CD1c-positive myeloid dendritic cell (primary cell): Measurements from ENCODE around the gene SOBP.

Experiments
- DNase-seq: peaks from one replicate; pipeline ENCODE4 v3.0.0-alpha.2; 2016; ENCODE audit errors: extremely low spot score

Gene SOBP

DNA sequence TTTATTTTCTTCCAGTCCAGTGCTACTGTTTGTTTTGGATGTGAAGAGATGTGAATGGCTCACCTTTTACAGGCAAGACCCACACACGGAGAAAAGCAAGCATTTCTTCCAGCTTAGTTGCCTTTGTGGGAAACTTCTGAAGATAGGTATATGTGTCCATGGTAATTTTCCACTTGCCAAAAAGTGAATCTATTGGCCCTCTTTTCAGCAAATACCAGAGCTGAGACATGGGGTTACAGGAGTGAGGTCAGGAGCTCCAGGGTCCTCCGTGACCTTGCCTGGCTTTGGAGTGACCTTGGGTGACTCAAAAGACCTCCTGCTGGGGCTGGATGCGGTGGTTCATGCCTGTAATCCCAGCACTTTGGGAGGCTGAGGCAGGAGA, 167.4 kb downstream of the SOBP start:
- no peak for DNase-seq

- DNase-seq, result peak; percentile 91
These were observed 168.0 kb downstream of the SOBP start for GRCh38 chr6:107657755-107658461.

GRCh38 chr6:107658920-107659865, 169.3 kb downstream of the SOBP start:
- no peak for DNase-seq

DNA sequence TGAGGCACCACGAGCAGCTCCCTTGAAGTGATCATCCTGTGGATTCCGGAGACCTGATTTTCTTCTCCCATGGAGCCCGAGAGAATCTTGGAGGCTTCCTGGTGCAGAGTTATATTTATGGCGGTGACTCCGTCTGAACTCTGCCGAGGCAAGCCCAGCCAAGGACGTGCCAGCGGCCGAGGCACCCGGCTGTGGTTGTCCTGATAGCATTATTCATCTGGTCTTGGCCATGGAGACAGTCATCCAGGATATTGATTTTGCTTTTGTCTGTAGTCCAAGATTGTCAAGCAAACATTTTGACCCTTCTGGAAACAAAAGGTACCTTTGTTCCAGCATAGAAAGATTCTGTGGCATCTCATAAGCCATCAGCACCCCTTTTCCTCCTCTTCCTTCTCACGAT, 170.9 kb downstream of the SOBP start:
- DNase-seq, result no peak

DNA sequence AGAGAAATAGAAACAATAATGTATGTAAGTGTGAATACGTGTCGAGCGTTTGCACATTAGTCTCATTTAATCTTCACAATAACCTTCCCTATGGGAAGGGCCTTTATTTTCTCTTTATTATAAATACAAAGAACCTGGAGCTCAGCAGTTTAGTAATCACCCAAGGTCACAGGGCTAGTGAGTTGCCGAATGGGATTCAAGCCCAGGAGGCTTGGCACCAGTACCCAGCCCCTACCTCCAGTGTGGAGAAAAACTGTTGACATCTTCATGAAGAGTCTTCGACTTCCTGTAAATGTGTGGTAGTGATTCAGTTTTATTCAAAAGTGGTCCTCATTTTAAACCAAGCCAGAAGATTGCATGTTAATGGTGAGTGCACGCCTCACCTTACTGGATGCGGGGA, 171.4 kb downstream of the SOBP start:
- no peak for DNase-seq

GRCh38 chr6:107662333-107662732, 172.4 kb downstream of the SOBP start:
- DNase-seq, result no peak

DNA sequence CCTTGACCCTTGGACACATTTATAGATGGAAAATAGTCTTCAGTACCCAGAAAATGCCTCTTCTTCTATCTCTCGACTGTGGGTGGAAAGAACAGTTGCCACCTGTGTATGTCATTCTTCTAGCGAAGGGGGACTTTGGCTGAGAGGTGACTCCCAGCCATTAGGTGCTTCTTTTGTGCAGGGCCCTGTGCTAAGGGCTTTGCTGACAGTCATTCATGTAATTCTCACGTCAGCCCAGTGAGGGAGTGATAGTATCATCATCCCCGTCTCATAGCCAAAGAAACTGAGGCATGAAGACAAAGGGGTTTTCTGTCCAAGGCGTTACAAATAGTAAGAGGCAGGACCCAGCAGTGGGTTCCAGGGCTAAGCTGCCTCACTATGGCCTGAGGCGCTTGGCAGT, 173.4 kb downstream of the SOBP start:
- no peak for DNase-seq

GRCh38 chr6:107665382-107665781, 175.5 kb downstream of the SOBP start:
- DNase-seq, result no peak

GRCh38 chr6:107666084-107666980, 176.4 kb downstream of the SOBP start:
- DNase-seq, result no peak

DNA sequence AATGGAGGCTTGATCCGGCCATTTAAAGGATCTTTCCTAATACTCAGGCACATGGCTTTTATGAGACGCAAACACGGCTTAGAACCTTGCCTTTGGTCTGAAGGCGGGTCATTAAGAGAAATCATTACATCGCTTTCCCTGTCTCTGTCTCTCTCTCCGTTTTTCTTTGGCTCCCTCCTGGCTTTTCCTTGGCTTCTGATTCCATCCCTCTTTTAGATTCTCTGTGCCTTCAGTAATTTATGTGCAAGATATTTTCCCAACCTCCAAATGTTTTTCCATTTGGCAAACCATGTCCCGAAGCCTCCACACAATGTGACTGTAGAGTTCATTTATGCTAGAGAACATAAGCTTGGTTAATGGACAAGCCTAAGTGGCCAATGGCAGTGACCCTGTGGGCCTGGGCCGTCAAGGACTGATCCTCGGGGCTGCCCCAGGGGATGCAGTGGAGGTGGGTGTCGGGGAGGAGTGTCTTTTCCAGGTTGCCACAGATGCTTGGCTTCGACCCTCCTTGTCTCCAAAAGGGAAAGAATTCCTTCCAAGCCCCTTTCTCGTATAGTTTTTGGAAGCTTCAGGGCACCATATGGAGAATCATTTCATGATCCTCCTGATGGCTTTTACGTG, 177.2 kb downstream of the SOBP start:
- DNase-seq, result no peak

DNA sequence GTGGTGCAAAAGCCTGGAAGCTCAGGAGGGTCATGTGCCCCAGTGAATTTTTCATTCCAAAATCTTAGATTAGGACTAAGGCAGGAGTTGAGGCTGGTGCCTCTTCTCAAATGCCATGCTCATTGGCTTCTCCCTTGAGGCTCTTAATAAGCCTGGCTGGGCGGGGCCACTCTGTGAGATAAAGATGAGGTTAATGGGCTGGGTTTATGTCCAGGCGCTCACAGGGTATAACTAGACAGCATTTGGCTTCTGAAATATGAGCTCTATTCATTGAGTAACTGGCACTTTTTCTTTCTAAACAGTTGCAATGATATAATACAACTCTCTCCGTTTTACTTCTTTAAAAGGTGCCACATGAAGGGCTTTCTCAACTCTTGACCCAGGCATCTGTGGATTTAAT, 177.9 kb downstream of the SOBP start:
- DNase-seq, result no peak

DNA sequence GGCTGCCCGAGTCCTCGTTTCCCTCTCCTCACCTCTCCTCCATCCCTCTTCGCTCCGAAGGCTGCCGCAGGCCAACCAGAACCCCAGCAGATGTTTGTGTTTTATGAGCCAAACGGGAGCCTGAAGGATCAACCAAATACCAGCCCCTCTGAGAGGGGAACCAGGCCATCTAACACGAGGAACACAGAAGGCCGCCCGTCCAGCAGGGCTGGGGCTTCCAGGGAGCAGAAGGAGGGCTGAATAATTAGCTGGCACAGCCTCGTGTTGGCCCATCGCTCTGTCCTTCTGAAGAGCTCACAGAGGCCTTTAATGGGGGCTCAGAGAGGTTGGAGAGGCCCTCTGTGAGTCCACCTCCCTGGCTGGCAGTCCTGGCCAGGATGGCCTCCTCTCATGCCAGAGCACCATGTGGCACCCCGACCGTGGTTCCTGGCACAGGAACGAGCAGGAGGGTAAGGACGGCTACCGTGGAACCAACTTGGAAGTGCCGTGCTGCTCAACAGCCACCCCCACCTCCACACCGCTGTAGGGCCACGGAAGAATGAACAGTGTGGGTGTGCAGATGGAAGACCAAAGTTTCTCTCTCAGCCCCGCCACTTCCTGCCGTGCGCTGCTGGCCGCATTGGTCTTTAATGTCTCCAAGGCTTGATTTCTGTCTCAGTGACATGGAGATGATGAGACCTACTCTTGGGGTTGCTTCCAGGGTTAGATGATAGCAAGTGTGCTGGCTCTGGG, 179.0 kb downstream of the SOBP start:
- DNase-seq, result no peak

GRCh38 chr6:107670792-107671199, 180.9 kb downstream of the SOBP start:
- DNase-seq, result peak; percentile 83

DNA sequence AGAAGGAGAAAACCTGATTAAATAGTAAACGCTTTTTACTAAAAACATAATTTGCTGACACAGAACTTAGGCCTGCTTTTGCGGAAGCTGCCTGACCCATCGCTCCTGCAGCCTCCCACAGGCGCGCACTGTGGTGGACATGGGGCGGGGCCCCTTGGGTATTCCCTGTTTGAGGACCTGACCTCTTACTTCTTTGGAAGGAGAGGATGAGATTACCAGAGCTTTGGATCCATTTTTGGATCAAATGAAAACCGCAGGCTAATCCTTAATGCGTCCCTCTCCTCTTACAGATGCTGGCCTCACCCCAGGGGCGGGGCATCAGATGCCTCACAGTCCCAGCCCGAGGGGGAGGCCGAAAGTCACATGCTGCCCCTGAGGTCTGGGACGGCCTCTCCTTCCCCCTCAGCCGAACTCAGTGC, 183.2 kb downstream of the SOBP start:
- DNase-seq, result peak; percentile 41

DNA sequence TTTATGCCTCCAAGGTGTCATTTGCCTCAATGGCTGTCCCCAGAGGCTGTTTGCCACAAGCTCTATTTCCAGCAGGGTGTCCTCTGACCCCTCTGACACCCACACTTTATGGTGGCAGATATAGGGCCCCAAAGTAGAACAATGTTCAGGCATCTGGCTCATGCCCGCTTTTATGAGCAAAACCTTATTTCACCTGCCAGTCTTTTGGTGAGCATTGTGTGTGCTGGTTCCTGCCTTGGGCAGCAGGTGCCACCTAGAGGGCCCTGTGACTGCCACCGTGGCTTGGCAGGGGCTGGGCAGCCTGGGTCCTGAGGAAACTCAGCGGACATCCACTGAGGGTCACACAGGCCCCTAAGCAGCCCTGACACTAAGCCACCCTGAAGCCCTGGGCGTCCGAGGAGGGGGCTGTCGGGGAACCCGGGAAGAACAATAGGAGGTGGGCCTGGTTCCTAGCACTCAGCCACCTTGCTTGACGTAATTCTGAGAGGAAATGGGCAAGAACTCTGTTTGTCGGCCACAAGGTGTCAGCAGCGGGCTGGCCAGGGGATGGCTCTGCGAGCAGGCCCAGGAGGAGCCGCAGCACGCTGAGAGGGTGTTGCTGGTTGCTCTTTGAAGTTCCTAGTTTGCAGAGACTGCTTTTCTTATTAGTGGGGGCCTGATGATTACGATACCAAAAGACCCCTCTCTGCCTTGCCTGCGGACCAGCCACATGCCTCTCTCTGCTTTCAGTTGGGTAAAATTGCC, 185.2 kb downstream of the SOBP start:
- peak; percentile 86 for DNase-seq

- DNase-seq, result no peak
These were observed 186.1 kb downstream of the SOBP start for GRCh38 chr6:107676042-107676441.

DNA sequence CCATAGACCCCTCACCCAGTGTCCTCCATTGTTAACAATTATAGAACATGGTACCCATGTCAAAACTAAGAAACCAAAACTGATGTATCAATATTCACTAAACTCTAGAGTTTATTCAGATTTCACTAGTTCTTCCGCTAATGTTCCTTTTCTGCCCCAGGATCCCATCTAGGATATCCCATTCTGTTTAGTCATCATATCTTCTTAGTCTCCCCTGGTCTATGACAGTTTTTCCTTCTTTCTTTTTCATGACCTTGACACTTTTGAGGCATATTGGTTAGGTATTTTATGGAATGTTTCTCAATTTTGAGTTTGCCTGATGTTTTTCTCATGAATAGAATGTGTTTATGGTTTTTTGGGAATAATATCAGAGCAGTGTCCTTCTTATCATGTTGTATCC, 187.5 kb downstream of the SOBP start:
- DNase-seq, result no peak

GRCh38 chr6:107679457-107679856, 189.5 kb downstream of the SOBP start:
- DNase-seq, result no peak

DNA sequence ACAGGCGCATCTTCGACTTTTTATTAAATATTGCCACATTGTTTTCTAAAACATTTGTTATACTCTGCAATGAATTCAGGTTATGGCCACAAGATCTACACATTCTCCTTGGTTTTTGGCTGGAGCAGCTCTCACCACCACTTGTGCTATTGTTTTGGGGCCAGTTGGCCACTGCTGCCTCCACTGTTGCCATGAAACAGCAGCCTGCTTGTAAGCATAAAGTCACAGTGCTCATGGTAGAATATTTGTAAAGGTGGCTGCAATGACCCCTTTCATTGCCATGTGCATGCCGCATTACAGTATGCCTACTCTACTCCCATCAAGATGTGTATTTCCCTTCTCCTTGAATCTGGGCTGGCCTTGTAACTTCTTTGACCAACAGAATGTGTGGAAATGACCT, 192.8 kb downstream of the SOBP start:
- DNase-seq, result no peak

DNA sequence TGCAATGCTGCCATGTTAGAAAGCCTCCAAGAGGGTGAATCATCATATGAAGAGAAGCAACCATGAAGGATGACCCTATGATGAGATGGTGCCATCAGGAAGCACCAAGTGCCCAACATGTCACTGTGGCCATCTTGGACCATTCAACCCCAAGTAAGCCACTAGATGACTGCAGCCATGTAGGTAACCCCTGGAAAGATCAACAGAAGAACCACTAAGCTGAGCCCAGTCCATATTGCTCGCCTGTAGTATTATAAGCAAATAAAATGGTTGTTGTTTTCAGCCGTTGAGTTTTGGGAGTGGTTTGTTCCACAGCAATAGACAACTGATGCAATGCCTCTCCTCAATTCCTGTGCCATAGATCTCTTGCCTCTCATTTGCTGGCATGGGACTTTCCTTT, 193.3 kb downstream of the SOBP start:
- DNase-seq, result no peak
